ENCODE data around the gene GAB2.

The GAB2 gene

GRCh38 chr11:78209478-78209877, 208.1 kb downstream of the GAB2 start:
- no peak for TF ChIP-seq EZH2 (IDR thresholded peaks at IDR 0.05; ENCODE audit: borderline replicate concordance, low read length)
- TF ChIP-seq CTCF (IDR thresholded peaks at IDR 0.05; ENCODE audit: low read length) = no peak
- Histone ChIP-seq H3K36me3 (ENCODE audit: insufficient read depth, low read length) (no peaks in the 10 kb centered on the region), H3K9me2 (ENCODE audit: low read depth, low read length) (no peaks in the 10 kb centered on the region), H3F3A (ENCODE audit: insufficient read depth, low read length) (no peaks in the 10 kb centered on the region), H2AFZ (ENCODE audit: low read length) (no peak overlapping the region), H3K4me1 (ENCODE audit: insufficient read depth, low read length, severe bottlenecking) (no peaks in the 10 kb centered on the region), H3K9ac (ENCODE audit: low read length) (no peak overlapping the region), H3K27ac (ENCODE audit: low read depth, low read length, poor library complexity, severe bottlenecking) (no peak overlapping the region), H3K79me2 (ENCODE audit: insufficient read depth, low read length) (no peaks in the 10 kb centered on the region), H4K20me1 (ENCODE audit: insufficient read depth, low read length) (no peaks in the 10 kb centered on the region), H3K4me2 (ENCODE audit: low read length) (no peak overlapping the region), H3K9me3 (ENCODE audit: low read length) (no peaks in the 10 kb centered on the region), H3K4me3 (ENCODE audit: low read depth, low read length, poor library complexity, severe bottlenecking) (no peak overlapping the region), H3K27me3 (ENCODE audit: insufficient read depth, low read length) (no peaks in the 10 kb centered on the region)

- no peak for TF ChIP-seq CTCF (IDR thresholded peaks at IDR 0.05; ENCODE audit: low read length)
- TF ChIP-seq EZH2 (IDR thresholded peaks at IDR 0.05; ENCODE audit: borderline replicate concordance, low read length) = no peak
- H3K36me3 ChIP-seq (ENCODE audit: insufficient read depth, low read length) = no peaks in the 10 kb centered on the region
- H3K9me3 ChIP-seq (ENCODE audit: low read length) = no peaks in the 10 kb centered on the region
- no peak overlapping the region for H3K4me3 ChIP-seq (ENCODE audit: low read depth, low read length, poor library complexity, severe bottlenecking)
- no peak overlapping the region for H3K9ac ChIP-seq (ENCODE audit: low read length)
- H3K4me2 ChIP-seq (ENCODE audit: low read length) = no peak overlapping the region
- no peak overlapping the region for H2AFZ ChIP-seq (ENCODE audit: low read length)
- no peaks in the 10 kb centered on the region for H3K27me3 ChIP-seq (ENCODE audit: insufficient read depth, low read length)
- no peaks in the 10 kb centered on the region for H3K4me1 ChIP-seq (ENCODE audit: insufficient read depth, low read length, severe bottlenecking)
- no peaks in the 10 kb centered on the region for H4K20me1 ChIP-seq (ENCODE audit: insufficient read depth, low read length)
- no peak overlapping the region for H3K27ac ChIP-seq (ENCODE audit: low read depth, low read length, poor library complexity, severe bottlenecking)
- H3F3A ChIP-seq (ENCODE audit: insufficient read depth, low read length) = no peaks in the 10 kb centered on the region
- H3K9me2 ChIP-seq (ENCODE audit: low read depth, low read length) = no peaks in the 10 kb centered on the region
- no peaks in the 10 kb centered on the region for H3K79me2 ChIP-seq (ENCODE audit: insufficient read depth, low read length)
Observed at GRCh38 chr11:78208257-78209165, 209.1 kb downstream of the GAB2 start.

GRCh38 chr11:78207532-78208256, 209.9 kb downstream of the GAB2 start:
- no peaks in the 10 kb centered on the region for H3K36me3 ChIP-seq (ENCODE audit: insufficient read depth, low read length)
- H3K27ac ChIP-seq (ENCODE audit: low read depth, low read length, poor library complexity, severe bottlenecking) = no peak overlapping the region
- no peak overlapping the region for H3K4me3 ChIP-seq (ENCODE audit: low read depth, low read length, poor library complexity, severe bottlenecking)
- H2AFZ ChIP-seq (ENCODE audit: low read length) = no peak overlapping the region
- TF ChIP-seq EZH2 (IDR thresholded peaks at IDR 0.05; ENCODE audit: borderline replicate concordance, low read length) (no peak), CTCF (IDR thresholded peaks at IDR 0.05; ENCODE audit: low read length) (no peak)
- peaks cover 2% of the 10 kb centered on the region for H3K4me1 ChIP-seq (ENCODE audit: insufficient read depth, low read length, severe bottlenecking)
- no peaks in the 10 kb centered on the region for H3K9me3 ChIP-seq (ENCODE audit: low read length)
- no peak overlapping the region for H3K9ac ChIP-seq (ENCODE audit: low read length)
- H3K79me2 ChIP-seq (ENCODE audit: insufficient read depth, low read length) = no peaks in the 10 kb centered on the region
- H3K9me2 ChIP-seq (ENCODE audit: low read depth, low read length) = no peaks in the 10 kb centered on the region
- no peaks in the 10 kb centered on the region for H3K27me3 ChIP-seq (ENCODE audit: insufficient read depth, low read length)
- no peaks in the 10 kb centered on the region for H3F3A ChIP-seq (ENCODE audit: insufficient read depth, low read length)
- no peaks in the 10 kb centered on the region for H4K20me1 ChIP-seq (ENCODE audit: insufficient read depth, low read length)
- no peak overlapping the region for H3K4me2 ChIP-seq (ENCODE audit: low read length)
